Measurements from ENCODE around the gene JARID2. TPM values are rescaled to one million over a fixed set of nuclear protein-coding genes. Genes with fewer than 3 reads are reported as not detected.

Gene JARID2
- total RNA-seq, 1 donor: 9.1 TPM

DNA sequence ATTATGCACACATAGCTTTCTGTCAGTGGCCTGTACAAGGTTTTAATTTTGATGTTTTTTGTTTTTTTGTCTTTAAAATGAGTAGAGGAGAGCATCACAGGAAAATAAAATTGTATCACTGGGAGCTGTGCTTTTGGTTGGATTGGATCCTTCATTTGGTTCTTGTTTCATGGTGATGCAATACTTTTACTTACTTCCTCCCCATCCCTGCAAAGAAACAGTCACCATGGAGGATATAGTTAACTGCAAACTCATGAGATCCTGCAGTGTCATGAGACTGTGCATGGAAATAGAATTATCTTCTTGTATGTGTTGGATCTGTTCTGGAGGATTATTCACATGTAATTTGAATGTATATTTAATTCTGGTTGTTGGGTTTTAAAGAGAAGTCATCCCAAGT is 122.3 kb downstream of the JARID2 start:
- TF ChIP-seq, protein P1, sequence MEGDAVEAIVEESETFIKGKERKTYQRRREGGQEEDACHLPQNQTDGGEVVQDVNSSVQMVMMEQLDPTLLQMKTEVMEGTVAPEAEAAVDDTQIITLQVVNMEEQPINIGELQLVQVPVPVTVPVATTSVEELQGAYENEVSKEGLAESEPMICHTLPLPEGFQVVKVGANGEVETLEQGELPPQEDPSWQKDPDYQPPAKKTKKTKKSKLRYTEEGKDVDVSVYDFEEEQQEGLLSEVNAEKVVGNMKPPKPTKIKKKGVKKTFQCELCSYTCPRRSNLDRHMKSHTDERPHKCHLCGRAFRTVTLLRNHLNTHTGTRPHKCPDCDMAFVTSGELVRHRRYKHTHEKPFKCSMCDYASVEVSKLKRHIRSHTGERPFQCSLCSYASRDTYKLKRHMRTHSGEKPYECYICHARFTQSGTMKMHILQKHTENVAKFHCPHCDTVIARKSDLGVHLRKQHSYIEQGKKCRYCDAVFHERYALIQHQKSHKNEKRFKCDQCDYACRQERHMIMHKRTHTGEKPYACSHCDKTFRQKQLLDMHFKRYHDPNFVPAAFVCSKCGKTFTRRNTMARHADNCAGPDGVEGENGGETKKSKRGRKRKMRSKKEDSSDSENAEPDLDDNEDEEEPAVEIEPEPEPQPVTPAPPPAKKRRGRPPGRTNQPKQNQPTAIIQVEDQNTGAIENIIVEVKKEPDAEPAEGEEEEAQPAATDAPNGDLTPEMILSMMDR (IDR thresholded peaks at IDR 0.05; ENCODE audit: insufficient read depth, low read depth, low read length): no peak
- H3K4me3 ChIP-seq (ENCODE audit: low read depth, low read length): no peak overlapping the region
- DNase-seq (ENCODE audit: low read depth): no peak

DNA sequence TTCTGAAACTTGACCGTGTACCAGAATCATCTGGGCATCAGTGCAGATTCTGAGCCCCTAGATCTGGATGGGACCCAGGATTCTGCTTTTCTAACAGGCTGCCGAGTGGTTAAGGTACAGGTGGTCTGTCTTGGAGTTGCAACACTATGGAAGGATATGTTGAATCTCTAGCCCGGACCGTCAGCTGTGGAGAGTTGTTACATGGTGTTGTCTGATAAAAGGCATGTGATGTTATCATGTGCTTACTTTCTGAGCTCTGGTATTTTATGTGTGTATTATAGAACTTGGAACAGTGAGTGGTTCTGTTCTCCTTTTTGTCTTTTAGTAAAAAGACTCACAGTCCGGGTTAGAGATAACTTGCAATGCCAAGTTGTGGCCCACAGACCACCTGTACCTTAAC is 123.0 kb downstream of the JARID2 start:
- no peak for DNase-seq (ENCODE audit: low read depth)
- TF ChIP-seq, protein P1 (IDR thresholded peaks at IDR 0.05; ENCODE audit: insufficient read depth, low read depth, low read length): no peak
- no peak overlapping the region for H3K4me3 ChIP-seq (ENCODE audit: low read depth, low read length)

DNA sequence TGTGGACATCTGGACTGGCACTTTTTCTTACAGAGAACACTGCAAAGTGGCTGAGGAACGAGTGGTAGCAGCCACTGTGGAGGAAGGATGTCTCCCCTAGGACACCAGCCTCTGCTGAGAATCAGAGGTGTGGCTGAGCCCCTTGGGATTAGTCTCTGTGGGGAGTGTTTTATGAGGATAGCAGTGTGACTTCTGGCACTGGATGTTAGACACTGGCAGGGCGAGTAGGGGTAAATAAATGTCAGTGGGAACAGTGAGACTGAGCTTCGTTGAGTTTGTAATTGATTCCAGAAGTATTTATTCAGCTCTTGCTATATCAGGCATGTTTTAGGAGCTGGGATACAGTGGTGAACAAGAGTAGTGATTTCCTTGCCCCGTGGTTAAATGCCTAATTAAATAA is 124.0 kb downstream of the JARID2 start:
- no peak overlapping the region for H3K4me3 ChIP-seq (ENCODE audit: low read depth, low read length)
- TF ChIP-seq, protein P1 (IDR thresholded peaks at IDR 0.05; ENCODE audit: insufficient read depth, low read depth, low read length): no peak
- no peak for DNase-seq (ENCODE audit: low read depth)

DNA sequence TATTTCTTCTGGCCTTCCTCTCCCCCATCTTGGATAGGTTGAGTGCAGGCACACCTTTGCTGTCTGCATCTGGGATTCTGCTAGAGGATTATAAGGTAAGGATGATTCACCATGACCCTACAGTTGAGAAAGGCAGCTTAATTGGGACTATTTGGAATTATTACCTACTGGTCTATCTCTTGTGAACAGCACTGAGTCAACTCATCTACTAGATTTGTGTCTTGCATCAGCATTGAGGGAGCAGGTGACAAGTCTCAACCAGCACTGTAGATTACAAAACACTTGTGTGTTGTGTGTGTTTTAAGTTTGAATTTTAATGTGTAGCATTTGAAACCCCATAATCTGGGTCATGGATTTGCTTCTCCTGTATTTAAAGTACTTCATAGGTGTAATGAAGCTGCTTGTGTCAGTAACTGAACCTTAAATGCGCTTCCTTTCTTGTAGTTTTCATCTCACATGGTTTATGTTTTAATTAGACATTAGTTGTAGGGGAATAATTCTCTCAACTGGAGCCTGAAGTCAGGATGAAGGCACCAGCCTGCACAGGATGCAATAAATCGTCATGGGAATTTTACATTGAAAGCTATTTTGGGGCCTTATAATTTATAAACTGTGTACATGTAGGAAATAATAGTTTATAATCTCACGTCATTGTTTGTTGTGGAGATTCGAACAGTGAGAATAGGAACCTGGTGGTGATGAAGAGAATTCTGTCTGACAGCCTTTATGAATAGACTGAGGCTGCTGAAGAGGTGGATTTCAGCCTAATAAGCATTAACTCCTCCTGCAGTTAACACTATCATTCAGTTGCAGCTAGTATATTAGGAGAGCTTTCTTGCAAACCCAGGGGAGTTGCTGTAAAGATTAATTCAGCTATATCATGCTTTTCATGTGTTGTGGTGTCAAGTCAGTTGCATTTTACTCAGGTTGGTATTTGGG is 125.1 kb downstream of the JARID2 start:
- DNase-seq (ENCODE audit: low read depth): no peak
- no peak overlapping the region for H3K4me3 ChIP-seq (ENCODE audit: low read depth, low read length)
- TF ChIP-seq, protein P1 (IDR thresholded peaks at IDR 0.05; ENCODE audit: insufficient read depth, low read depth, low read length): no peak

DNA sequence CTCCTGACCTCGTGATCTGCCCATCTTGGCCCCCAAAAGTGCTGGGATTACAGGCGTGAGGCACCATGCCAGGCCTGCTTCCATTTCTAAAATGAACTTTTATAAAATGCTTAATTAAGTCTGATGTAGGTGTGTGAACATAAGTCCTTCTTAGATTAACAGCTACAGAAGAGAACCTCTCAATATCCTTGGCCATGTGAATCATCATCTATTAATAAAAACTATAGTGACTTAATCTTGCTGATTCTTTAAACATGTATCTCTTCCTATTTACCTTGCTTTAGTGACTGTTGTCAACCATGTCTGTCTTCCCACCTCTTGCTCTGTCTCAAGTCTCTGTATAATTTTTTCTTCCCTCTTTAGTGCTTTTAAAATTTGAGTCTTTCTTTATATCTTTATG is 127.1 kb downstream of the JARID2 start:
- no peak for DNase-seq (ENCODE audit: low read depth)
- H3K4me3 ChIP-seq (ENCODE audit: low read depth, low read length): no peak overlapping the region
- TF ChIP-seq, protein P1 (IDR thresholded peaks at IDR 0.05; ENCODE audit: insufficient read depth, low read depth, low read length): no peak

DNA sequence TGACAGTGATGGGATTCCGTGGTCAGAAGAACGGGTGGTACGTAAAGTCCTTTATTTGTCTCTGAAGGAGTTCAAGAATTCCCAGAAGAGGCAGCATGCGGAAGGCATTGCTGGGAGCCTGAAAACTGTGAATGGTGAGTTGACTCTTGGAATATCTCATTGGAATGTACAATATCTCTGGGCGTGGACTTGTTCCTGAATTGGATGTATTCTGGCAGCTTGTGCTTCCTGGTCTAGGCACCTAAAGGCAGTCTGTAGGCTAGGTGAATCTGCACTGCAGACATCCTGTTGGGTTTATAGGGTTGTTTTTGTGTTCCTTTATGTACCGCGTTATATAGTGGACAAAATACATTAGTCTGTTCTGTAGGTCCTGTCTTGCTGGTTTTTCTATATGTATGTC is 128.2 kb downstream of the JARID2 start:
- no peak for DNase-seq (ENCODE audit: low read depth)
- no peak overlapping the region for H3K4me3 ChIP-seq (ENCODE audit: low read depth, low read length)
- TF ChIP-seq, protein P1 (IDR thresholded peaks at IDR 0.05; ENCODE audit: insufficient read depth, low read depth, low read length): no peak
